HCT116 (cell line): ENCODE results near the gene POLG. TPM values are rescaled to one million over a fixed set of nuclear protein-coding genes. Genes with fewer than 3 reads are reported as not detected.

Source experiments
- ATAC-seq: fragments of 200-7000 bp; cut with Tn5 transposase; 2 replicates; pipeline ENCODE4 v1.9.1; 2020; ENCODE audit warnings: mild to moderate bottlenecking, moderate library complexity
- BruUV-seq: library from RNA; stranded (reverse); fragments of 400-500 nt; replicated peaks from 2 replicates; lab custom pipeline; 2021; lab: Mats Ljungman, UMichigan
- CTCF ChIA-PET: fragments of 300-600 bp; sonication (Branson Sonifier 250); formaldehyde crosslinking; loops from one replicate; lab custom pipeline; 2021; ENCODE audit warnings: antibody characterized with exemption; lab: Charles Lee
- POLR2A ChIA-PET: fragments of 300-600, 350-600 bp; sonication (Branson Sonifier 250); formaldehyde crosslinking; loops from one replicate; lab custom pipeline; 2021; ENCODE audit warnings: antibody characterized with exemption; lab: Charles Lee
- RAD21 ChIA-PET, 2 experiments: fragments of 300-600 bp; sonication (Branson Sonifier 250); formaldehyde crosslinking; loops; one replicate each; lab custom pipeline; 2023; ENCODE audit warnings: low total read pairs in 2 of 2; ENCODE audit not compliant: uncharacterized antibody in 2 of 2, unreplicated experiment in 2 of 2, low non-redundant PET in 1 of 2; lab: Charles Lee
- DNase-seq: peaks from one replicate; pipeline ENCODE4 v3.0.0-alpha.2; 2010; ENCODE audit warnings: low read depth, low spot score
- H2AFZ ChIP-seq: fragments of 200-600 bp; shearing (Covaris generic), sonication (generic); 2 replicates; pipeline ENCODE4 v1.6.1; 2017; ENCODE audit warnings: low read depth, mixed run types, mixed read lengths, antibody characterized with exemption, low read length; ENCODE audit not compliant: poor library complexity, severe bottlenecking
- H3K27ac ChIP-seq: 2 replicates; pipeline ENCODE4 v1.5.1; 2012; ENCODE audit warnings: low read depth, low read length
- H3K27me3 ChIP-seq: fragments of 200-600 bp; sonication (generic); 2 replicates; pipeline ENCODE4 v1.6.1; 2016; ENCODE audit warnings: mixed run types, low read length, mixed read lengths; ENCODE audit not compliant: insufficient read depth
- H3K36me3 ChIP-seq, 2 experiments: fragments of 200-500 bp in 1 of 2; fragments of 200-600 bp in 1 of 2; sonication (Bioruptor generic) in 1 of 2; sonication (generic) in 1 of 2; 2 replicates each; pipeline versions ENCODE4 v1.5.1 to v1.6.1; 2014 to 2016; ENCODE audit warnings: low read length in 2 of 2, inconsistent platforms in 1 of 2, mixed read lengths in 1 of 2, mixed run types in 1 of 2; ENCODE audit not compliant: insufficient read depth in 2 of 2, control insufficient read depth in 1 of 2
- H3K4me1 ChIP-seq, 2 experiments: fragments of 200-600 bp in 1 of 2; sonication (generic) in 1 of 2; 2 replicates each; pipeline versions ENCODE4 v1.5.1 to v1.6.1; 2012 to 2017; ENCODE audit warnings: low read length in 2 of 2, inconsistent platforms in 1 of 2, mild to moderate bottlenecking in 1 of 2, mixed read lengths in 1 of 2, mixed run types in 1 of 2, moderate library complexity in 1 of 2; ENCODE audit not compliant: insufficient read depth in 2 of 2, control insufficient read depth in 1 of 2
- H3K4me2 ChIP-seq: fragments of 200-600 bp; sonication (generic); 2 replicates; pipeline ENCODE4 v1.6.1; 2017; ENCODE audit warnings: mixed run types, low read length, mixed read lengths
- H3K4me3 ChIP-seq, 2 experiments: fragments of 200-600 bp in 1 of 2; sonication (generic) in 1 of 2; replicated peaks in 1 of 2; 2 replicates each; pipeline ENCODE4 v1.5.1; 2011 to 2016; ENCODE audit warnings: low read length in 2 of 2, control low read depth in 1 of 2, low read depth in 1 of 2, mild to moderate bottlenecking in 1 of 2, mixed read lengths in 1 of 2, mixed run types in 1 of 2
- H3K79me2 ChIP-seq: fragments of 200-600 bp; sonication (generic); 2 replicates; pipeline ENCODE4 v1.6.1; 2017; ENCODE audit warnings: mild to moderate bottlenecking, mixed run types, low read length, moderate library complexity, mixed read lengths; ENCODE audit not compliant: insufficient read depth
- H3K9ac ChIP-seq: fragments of 200-600 bp; sonication (generic); 2 replicates; pipeline ENCODE4 v1.6.1; 2016; ENCODE audit warnings: low read length, mixed read lengths
- H3K9me2 ChIP-seq: fragments of 200-600 bp; sonication (generic), shearing (Covaris generic); 2 replicates; pipeline ENCODE4 v1.6.1; 2017; ENCODE audit warnings: mixed run types, mild to moderate bottlenecking, moderate library complexity; ENCODE audit not compliant: insufficient read depth
- H3K9me3 ChIP-seq, 2 experiments: fragments of 200-500 bp in 1 of 2; fragments of 200-600 bp in 1 of 2; sonication (Bioruptor generic) in 1 of 2; sonication (generic) in 1 of 2; 2 replicates each; pipeline ENCODE4 v1.6.1; 2014 to 2017; ENCODE audit warnings: low read length in 2 of 2, mixed read lengths in 2 of 2, inconsistent platforms in 1 of 2, low read depth in 1 of 2, mild to moderate bottlenecking in 1 of 2, mixed run types in 1 of 2, moderate library complexity in 1 of 2; ENCODE audit not compliant: control insufficient read depth in 1 of 2, insufficient read depth in 1 of 2
- H4K20me1 ChIP-seq: fragments of 200-600 bp; sonication (generic), shearing (Covaris generic); 2 replicates; pipeline ENCODE4 v1.6.1; 2017; ENCODE audit warnings: mixed run types, mild to moderate bottlenecking, moderate library complexity; ENCODE audit not compliant: insufficient read depth
- CBX3 ChIP-seq: IDR thresholded peaks from 2 replicates; pipeline ENCODE4 v1.6.1; 2012; ENCODE audit warnings: low read depth
- CEBPB ChIP-seq: IDR thresholded peaks from 2 replicates; pipeline ENCODE4 v1.6.1; 2012; ENCODE audit warnings: low read depth
- EGR1 ChIP-seq: IDR thresholded peaks from 2 replicates; pipeline ENCODE4 v1.6.1; 2012; ENCODE audit warnings: low read depth
- ELF1 ChIP-seq: IDR thresholded peaks from 2 replicates; pipeline ENCODE4 v1.6.1; 2012; ENCODE audit warnings: low read depth, borderline replicate concordance
- EZH2 ChIP-seq: fragments of 200-600 bp; sonication (generic); IDR thresholded peaks from 2 replicates; pipeline ENCODE4 v1.6.1; 2017; ENCODE audit warnings: antibody characterized with exemption, mixed run types
- EZH2phosphoT487 ChIP-seq: fragments of 200-600 bp; IDR thresholded peaks from 2 replicates; pipeline ENCODE4 v1.6.1; 2018; ENCODE audit warnings: antibody characterized with exemption, borderline replicate concordance
- POLR2A ChIP-seq: IDR thresholded peaks from 2 replicates; pipeline ENCODE4 v1.7.0; 2011; ENCODE audit warnings: borderline replicate concordance; ENCODE audit not compliant: insufficient read depth, insufficient read length; ENCODE audit errors: extremely low read depth
- RAD21 ChIP-seq: IDR thresholded peaks from 2 replicates; pipeline ENCODE4 v1.6.1; 2012; ENCODE audit warnings: low read depth, mild to moderate bottlenecking
- SIN3A ChIP-seq: IDR thresholded peaks from 2 replicates; pipeline ENCODE4 v1.6.1; 2012; ENCODE audit warnings: low read depth
- SRF ChIP-seq: IDR thresholded peaks from 2 replicates; pipeline ENCODE4 v1.6.1; 2012; ENCODE audit warnings: low read depth
- TCF7L2 ChIP-seq: IDR thresholded peaks from 2 replicates; pipeline ENCODE4 v1.7.0; 2011; ENCODE audit warnings: borderline replicate concordance, inconsistent platforms; ENCODE audit not compliant: insufficient read depth, insufficient read length; ENCODE audit errors: extremely low read depth
- YY1 ChIP-seq: IDR thresholded peaks from 2 replicates; pipeline ENCODE4 v1.6.1; 2011; ENCODE audit warnings: low read length, low read depth, moderate library complexity, mild to moderate bottlenecking; ENCODE audit not compliant: insufficient replicate concordance; ENCODE audit errors: extremely low read depth
- ZFX ChIP-seq: fragments of 450-650 bp; IDR thresholded peaks from 2 replicates; pipeline ENCODE4 v1.6.1; 2017
- ZNF274 ChIP-seq: fragments of 200-500 bp; sonication (Bioruptor generic); IDR thresholded peaks from 2 replicates; pipeline ENCODE4 v1.6.1; 2014; ENCODE audit warnings: mild to moderate bottlenecking, low read depth, low read length, inconsistent platforms
- intact Hi-C: fragments of 100-400 bp; cut with micrococcal nuclease; formaldehyde crosslinking; loops from 2 replicates; pipeline ENCODE4 v1.10.0; 2022
- total RNA-seq: library from RNA; stranded (reverse); gene quantifications from one replicate; pipeline ENCODE4 v1.2.1, GENCODE V29; 2021; ENCODE audit not compliant: unreplicated experiment
- TF ChIP-seq, protein P1 (sequence below): IDR thresholded peaks from 2 replicates; pipeline ENCODE4 v1.6.1; 2012
- TF ChIP-seq, protein P2 (sequence below): IDR thresholded peaks from 2 replicates; pipeline ENCODE4 v1.6.1; 2012; ENCODE audit warnings: low read depth
- TF ChIP-seq, protein P3 (sequence below): IDR thresholded peaks from 2 replicates; pipeline ENCODE4 v1.6.1; 2012
- TF ChIP-seq, protein P4 (sequence below): IDR thresholded peaks from 2 replicates; pipeline ENCODE4 v1.6.1; 2011; ENCODE audit warnings: mild to moderate bottlenecking, low read length, moderate library complexity; ENCODE audit not compliant: insufficient replicate concordance; ENCODE audit errors: extremely low read depth

Gene POLG
- total RNA-seq, 1 experiment from 2014 or later: 72.7 TPM

DNA sequence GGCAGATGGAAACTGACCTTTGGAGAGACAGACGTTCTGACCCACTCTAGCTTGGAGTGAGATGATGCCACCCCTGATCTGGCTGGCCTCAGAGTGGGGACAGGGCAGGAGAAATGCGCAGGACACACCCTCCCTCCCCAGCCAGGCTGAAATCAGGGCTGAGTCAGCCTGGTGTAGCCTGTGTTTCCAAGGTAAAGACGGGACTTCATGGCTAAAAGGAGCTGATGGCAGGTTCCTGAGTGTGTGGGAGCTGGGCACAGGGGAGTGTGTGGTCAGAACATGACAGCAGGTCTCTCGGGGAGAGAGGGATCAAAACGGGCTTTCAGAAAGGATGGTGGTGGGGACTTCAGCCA lies 14.6 kb upstream of the POLG start:
- intact Hi-C loops: no loop called here
- TF ChIP-seq RAD21 (no peak), EGR1 (no peak), ZFX (no peak), YY1 (no peak), SIN3A (no peak), EZH2 (no peak), CBX3 (no peak), EZH2phosphoT487 (no peak), TCF7L2 (no peak), SRF (no peak), ELF1 (no peak), ZNF274 (no peak), CEBPB (no peak), POLR2A (no peak)
- TF ChIP-seq, protein P1, sequence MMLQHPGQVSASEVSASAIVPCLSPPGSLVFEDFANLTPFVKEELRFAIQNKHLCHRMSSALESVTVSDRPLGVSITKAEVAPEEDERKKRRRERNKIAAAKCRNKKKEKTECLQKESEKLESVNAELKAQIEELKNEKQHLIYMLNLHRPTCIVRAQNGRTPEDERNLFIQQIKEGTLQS: no peak
- TF ChIP-seq, protein P2, sequence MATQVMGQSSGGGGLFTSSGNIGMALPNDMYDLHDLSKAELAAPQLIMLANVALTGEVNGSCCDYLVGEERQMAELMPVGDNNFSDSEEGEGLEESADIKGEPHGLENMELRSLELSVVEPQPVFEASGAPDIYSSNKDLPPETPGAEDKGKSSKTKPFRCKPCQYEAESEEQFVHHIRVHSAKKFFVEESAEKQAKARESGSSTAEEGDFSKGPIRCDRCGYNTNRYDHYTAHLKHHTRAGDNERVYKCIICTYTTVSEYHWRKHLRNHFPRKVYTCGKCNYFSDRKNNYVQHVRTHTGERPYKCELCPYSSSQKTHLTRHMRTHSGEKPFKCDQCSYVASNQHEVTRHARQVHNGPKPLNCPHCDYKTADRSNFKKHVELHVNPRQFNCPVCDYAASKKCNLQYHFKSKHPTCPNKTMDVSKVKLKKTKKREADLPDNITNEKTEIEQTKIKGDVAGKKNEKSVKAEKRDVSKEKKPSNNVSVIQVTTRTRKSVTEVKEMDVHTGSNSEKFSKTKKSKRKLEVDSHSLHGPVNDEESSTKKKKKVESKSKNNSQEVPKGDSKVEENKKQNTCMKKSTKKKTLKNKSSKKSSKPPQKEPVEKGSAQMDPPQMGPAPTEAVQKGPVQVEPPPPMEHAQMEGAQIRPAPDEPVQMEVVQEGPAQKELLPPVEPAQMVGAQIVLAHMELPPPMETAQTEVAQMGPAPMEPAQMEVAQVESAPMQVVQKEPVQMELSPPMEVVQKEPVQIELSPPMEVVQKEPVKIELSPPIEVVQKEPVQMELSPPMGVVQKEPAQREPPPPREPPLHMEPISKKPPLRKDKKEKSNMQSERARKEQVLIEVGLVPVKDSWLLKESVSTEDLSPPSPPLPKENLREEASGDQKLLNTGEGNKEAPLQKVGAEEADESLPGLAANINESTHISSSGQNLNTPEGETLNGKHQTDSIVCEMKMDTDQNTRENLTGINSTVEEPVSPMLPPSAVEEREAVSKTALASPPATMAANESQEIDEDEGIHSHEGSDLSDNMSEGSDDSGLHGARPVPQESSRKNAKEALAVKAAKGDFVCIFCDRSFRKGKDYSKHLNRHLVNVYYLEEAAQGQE: no peak
- TF ChIP-seq, protein P3, sequence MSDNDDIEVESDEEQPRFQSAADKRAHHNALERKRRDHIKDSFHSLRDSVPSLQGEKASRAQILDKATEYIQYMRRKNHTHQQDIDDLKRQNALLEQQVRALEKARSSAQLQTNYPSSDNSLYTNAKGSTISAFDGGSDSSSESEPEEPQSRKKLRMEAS: no peak
- TF ChIP-seq, protein P4, sequence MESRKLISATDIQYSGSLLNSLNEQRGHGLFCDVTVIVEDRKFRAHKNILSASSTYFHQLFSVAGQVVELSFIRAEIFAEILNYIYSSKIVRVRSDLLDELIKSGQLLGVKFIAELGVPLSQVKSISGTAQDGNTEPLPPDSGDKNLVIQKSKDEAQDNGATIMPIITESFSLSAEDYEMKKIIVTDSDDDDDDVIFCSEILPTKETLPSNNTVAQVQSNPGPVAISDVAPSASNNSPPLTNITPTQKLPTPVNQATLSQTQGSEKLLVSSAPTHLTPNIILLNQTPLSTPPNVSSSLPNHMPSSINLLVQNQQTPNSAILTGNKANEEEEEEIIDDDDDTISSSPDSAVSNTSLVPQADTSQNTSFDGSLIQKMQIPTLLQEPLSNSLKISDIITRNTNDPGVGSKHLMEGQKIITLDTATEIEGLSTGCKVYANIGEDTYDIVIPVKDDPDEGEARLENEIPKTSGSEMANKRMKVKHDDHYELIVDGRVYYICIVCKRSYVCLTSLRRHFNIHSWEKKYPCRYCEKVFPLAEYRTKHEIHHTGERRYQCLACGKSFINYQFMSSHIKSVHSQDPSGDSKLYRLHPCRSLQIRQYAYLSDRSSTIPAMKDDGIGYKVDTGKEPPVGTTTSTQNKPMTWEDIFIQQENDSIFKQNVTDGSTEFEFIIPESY: no peak
- Histone ChIP-seq H3K4me2 (no peak overlapping the region), H4K20me1 (no peaks in the 10 kb centered on the region), H3K36me3 (no peaks in the 10 kb centered on the region), H3K4me3 (no peak overlapping the region), H2AFZ (no peak overlapping the region), H3K9me3 (no peaks in the 10 kb centered on the region), H3K27ac (no peak overlapping the region), H3K79me2 (no peaks in the 10 kb centered on the region), H3K9me2 (no peaks in the 10 kb centered on the region), H3K27me3 (no peaks in the 10 kb centered on the region), H3K4me1 (peaks cover 0 to 8% of the 10 kb centered on the region in 2 experiments; a peak in 2 of 4 replicates), H3K9ac (no peak overlapping the region)
- POLR2A ChIA-PET: no interaction called here
- RAD21 ChIA-PET: no interaction called here
- CTCF ChIA-PET: interaction anchor here (1.2 kb wide), 1 partner anchor 9 kb away, joined by 6 read pairs; no protein-coding TSS in a partner anchor
- ATAC-seq: 0 out of 2 replicates have a peak, but pooled peaks have one; percentile 21
- BruUV-seq: no TSS peak
- DNase-seq: no peak
